ENCODE results near the gene VSTM4. TPM values are rescaled to one million over a fixed set of nuclear protein-coding genes. Genes with fewer than 3 reads are reported as not detected.

VSTM4 gene
- total and polyA plus RNA-seq, 9 of the 15 experiments (the other 6 are each of a cell fraction or from before 2014, with no cell fraction given) = 1.0 to 7.9 (median 3.0) TPM

DNA sequence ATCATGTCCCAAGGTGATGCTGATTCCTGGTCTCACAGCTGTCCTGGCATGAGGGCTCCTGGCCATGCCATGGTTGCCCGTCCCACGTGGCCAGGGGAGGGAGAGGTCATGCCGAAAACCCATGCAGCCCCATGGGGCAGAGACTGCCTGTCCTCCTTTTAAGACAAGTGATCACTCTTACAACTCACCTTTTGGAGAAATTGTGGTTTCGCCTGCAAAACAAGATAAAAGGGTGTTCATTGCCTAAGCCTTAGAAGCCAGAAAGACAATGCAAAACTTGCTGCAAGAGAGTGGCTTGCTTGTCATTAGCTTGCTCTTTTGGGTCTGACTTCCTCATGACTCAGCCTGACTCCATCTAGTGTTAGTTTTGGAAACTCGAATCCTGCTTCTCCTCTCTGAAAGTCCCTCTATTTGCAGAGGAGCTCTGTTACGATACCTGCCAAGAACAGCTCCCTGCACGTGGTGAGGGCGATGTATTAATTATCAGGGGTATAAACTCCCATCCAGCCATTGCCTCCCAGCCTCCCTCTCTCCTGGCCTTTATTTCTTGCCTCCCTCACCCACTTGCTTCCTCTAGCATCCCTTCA, 46.2 kb upstream of the VSTM4 start (continued):
- TF ChIP-seq RBBP5 (IDR thresholded peaks at IDR 0.05; ENCODE audit: borderline replicate concordance, insufficient read depth, low read length, poor library complexity, severe bottlenecking) (peak; percentile 51), NFYB (IDR thresholded peaks at IDR 0.05; ENCODE audit: extremely low read depth, insufficient read length) (no peak), PHF8 (IDR thresholded peaks at IDR 0.05; ENCODE audit: borderline replicate concordance, low read length) (no peak), BDP1 (IDR thresholded peaks at IDR 0.05; ENCODE audit: insufficient read depth, insufficient read length) (no peak), RBM25 (IDR thresholded peaks at IDR 0.05; ENCODE audit: low read depth, low read length, severe bottlenecking) (no peak), SMC3 (conservative IDR thresholded peaks at IDR 0.05; ENCODE audit: insufficient read depth, low read depth, low read length) (peak; percentile 66; the same call in 1 of the 2 replicates), GTF2A2 (tag; IDR thresholded peaks at IDR 0.05) (no peak), ZBTB9 (CRISPR knock-in tag; IDR thresholded peaks at IDR 0.05) (no peak), CBX1 (IDR thresholded peaks at IDR 0.05; ENCODE audit: low read depth) (no peak), ZNF24 (IDR thresholded peaks at IDR 0.05) (no peak), HEY1 (CRISPR knock-in tag; IDR thresholded peaks at IDR 0.05; ENCODE audit: borderline replicate concordance) (no peak), ZNF75A (CRISPR knock-in tag; IDR thresholded peaks at IDR 0.05) (no peak), SMAD4 (CRISPR knock-in tag; conservative IDR thresholded peaks at IDR 0.05) (peak; percentile 45; the same call in 1 of the 2 replicates), SFPQ (IDR thresholded peaks at IDR 0.05; ENCODE audit: low read depth, low read length) (no peak), CCAR2 (IDR thresholded peaks at IDR 0.05; ENCODE audit: low read depth, low read length) (no peak), CHD1 (IDR thresholded peaks at IDR 0.05; ENCODE audit: low read length) (no peak), PRMT5 (CRISPR knock-in tag; IDR thresholded peaks at IDR 0.05) (no peak), PHF20 (IDR thresholded peaks at IDR 0.05; ENCODE audit: partially characterized antibody) (no peak)
